Nephron (organoid): ENCODE data around the gene GBE1.

Source experiments
- H3K27ac Mint-ChIP-seq, 3 experiments: 2 replicates each; pipeline ENCODE4 v1.8.0; 2020; ENCODE audit warnings: mixed read lengths in 3 of 3, mild to moderate bottlenecking in 2 of 3, moderate library complexity in 1 of 3
- H3K27me3 Mint-ChIP-seq: 2 replicates; pipeline ENCODE4 v1.8.0; 2021; ENCODE audit warnings: low read depth, mild to moderate bottlenecking, moderate library complexity, mixed read lengths
- H3K36me3 Mint-ChIP-seq: 2 replicates; pipeline ENCODE4 v1.8.0; 2020; ENCODE audit warnings: low read depth, mixed read lengths
- H3K4me1 Mint-ChIP-seq: 2 replicates; pipeline ENCODE4 v1.8.0; 2020; ENCODE audit warnings: mixed read lengths
- H3K4me3 Mint-ChIP-seq, 3 experiments: 2 replicates each; pipeline ENCODE4 v1.8.0; 2020; ENCODE audit warnings: mild to moderate bottlenecking in 3 of 3, mixed read lengths in 3 of 3, moderate library complexity in 2 of 3
- H3K9me3 Mint-ChIP-seq: 2 replicates; pipeline ENCODE4 v1.8.0; 2020; ENCODE audit warnings: mixed read lengths
- CTCF ChIP-seq, 3 experiments: fragments of 200-600 bp; sonication (generic); IDR thresholded peaks; one replicate each; pipeline ENCODE4 v1.5.0; 2021; ENCODE audit warnings: antibody characterized with exemption in 3 of 3; ENCODE audit not compliant: unreplicated experiment in 3 of 3

GBE1 gene

GRCh38 chr3:81620849-81621248 lies 140.6 kb downstream of the GBE1 start:
- Mint-ChIP-seq H3K4me3 (no peak overlapping the region), H3K9me3 (no peaks in the 10 kb centered on the region), H3K4me1 (no peaks in the 10 kb centered on the region), H3K36me3 (no peaks in the 10 kb centered on the region), H3K27ac (no peak overlapping the region), H3K27me3 (no peaks in the 10 kb centered on the region)
- no peak for TF ChIP-seq CTCF (IDR thresholded peaks at IDR 0.05; ENCODE audit: unreplicated experiment in 3 of 3)

GRCh38 chr3:81612768-81613167 lies 148.7 kb downstream of the GBE1 start:
- Mint-ChIP-seq H3K36me3 (peaks cover 21% of the 10 kb centered on the region), H3K9me3 (no peaks in the 10 kb centered on the region)

GRCh38 chr3:81602781-81603180 lies 158.7 kb downstream of the GBE1 start:
- no peaks in the 10 kb centered on the region for H3K27me3 Mint-ChIP-seq
- TF ChIP-seq CTCF (IDR thresholded peaks at IDR 0.05; ENCODE audit: unreplicated experiment in 3 of 3), result no peak
- H3K9me3 Mint-ChIP-seq, result no peaks in the 10 kb centered on the region
- no peaks in the 10 kb centered on the region for H3K4me1 Mint-ChIP-seq
- no peak overlapping the region for H3K4me3 Mint-ChIP-seq
- H3K36me3 Mint-ChIP-seq, result no peaks in the 10 kb centered on the region
- H3K27ac Mint-ChIP-seq, result no peak overlapping the region

More at GRCh38 chr3:81612768-81613167, 148.7 kb downstream of the GBE1 start:
- no peak overlapping the region for H3K27ac Mint-ChIP-seq
- no peaks in the 10 kb centered on the region for H3K4me1 Mint-ChIP-seq
- no peak overlapping the region for H3K4me3 Mint-ChIP-seq
- no peak for TF ChIP-seq CTCF (IDR thresholded peaks at IDR 0.05; ENCODE audit: unreplicated experiment in 3 of 3)
- H3K27me3 Mint-ChIP-seq, result no peaks in the 10 kb centered on the region

- H3K4me3 Mint-ChIP-seq, result no peak overlapping the region
- no peaks in the 10 kb centered on the region for H3K27me3 Mint-ChIP-seq
- no peaks in the 10 kb centered on the region for H3K9me3 Mint-ChIP-seq
- H3K4me1 Mint-ChIP-seq, result no peaks in the 10 kb centered on the region
- TF ChIP-seq CTCF (IDR thresholded peaks at IDR 0.05; ENCODE audit: unreplicated experiment in 3 of 3), result no peak
- no peaks in the 10 kb centered on the region for H3K36me3 Mint-ChIP-seq
- no peak overlapping the region for H3K27ac Mint-ChIP-seq
Measured at GRCh38 chr3:81601707-81602305, 159.6 kb downstream of the GBE1 start.

GRCh38 chr3:81592101-81592500 lies 169.3 kb downstream of the GBE1 start:
- Mint-ChIP-seq H3K4me1 (no peaks in the 10 kb centered on the region), H3K9me3 (no peaks in the 10 kb centered on the region), H3K4me3 (no peak overlapping the region), H3K27ac (no peak overlapping the region), H3K27me3 (no peaks in the 10 kb centered on the region), H3K36me3 (no peaks in the 10 kb centered on the region)
- no peak for TF ChIP-seq CTCF (IDR thresholded peaks at IDR 0.05; ENCODE audit: unreplicated experiment in 3 of 3)

- Mint-ChIP-seq H3K4me1 (no peaks in the 10 kb centered on the region), H3K4me3 (no peak overlapping the region), H3K27me3 (no peaks in the 10 kb centered on the region), H3K27ac (no peak overlapping the region), H3K36me3 (no peaks in the 10 kb centered on the region), H3K9me3 (no peaks in the 10 kb centered on the region)
- TF ChIP-seq CTCF (IDR thresholded peaks at IDR 0.05; ENCODE audit: unreplicated experiment in 3 of 3), result no peak
Measured at GRCh38 chr3:81585937-81586336, 175.5 kb downstream of the GBE1 start.
